Measurements from ENCODE around the gene HLA-DPA1.

GRCh38 chr6:33103776-33104175 is 30.3 kb upstream of the HLA-DPA1 start:
- no peak for TF ChIP-seq POLR2A (IDR thresholded peaks at IDR 0.05; ENCODE audit: low read depth, low read length)
- TF ChIP-seq POLR2AphosphoS5 (IDR thresholded peaks at IDR 0.05; ENCODE audit: low read depth, low read length): no peak
